OCI-LY1 (cell line): ENCODE results near the gene USB1.

Source experiments
- H2AFZ ChIP-seq: fragments of 200-600 bp; sonication (generic), shearing (Covaris generic); 2 replicates; pipeline ENCODE4 v1.6.0; 2014; ENCODE audit warnings: antibody characterized with exemption, mild to moderate bottlenecking, low read length
- H3F3A ChIP-seq: fragments of 200-600 bp; sonication (generic), shearing (Covaris generic); 2 replicates; pipeline ENCODE4 v1.6.0; 2014; ENCODE audit warnings: mild to moderate bottlenecking, antibody characterized with exemption, low read length, moderate library complexity; ENCODE audit not compliant: insufficient read depth
- H3K27ac ChIP-seq: fragments of 200-600 bp; sonication (generic); 2 replicates; pipeline ENCODE4 v1.5.1; 2014; ENCODE audit warnings: low read length, mixed run types, mild to moderate bottlenecking, low read depth; ENCODE audit not compliant: poor library complexity, severe bottlenecking
- H3K27me3 ChIP-seq: fragments of 200-600 bp; sonication (generic); 2 replicates; pipeline ENCODE4 v1.6.0; 2014; ENCODE audit warnings: antibody characterized with exemption, mild to moderate bottlenecking, low read length, moderate library complexity; ENCODE audit not compliant: insufficient read depth
- H3K36me3 ChIP-seq: fragments of 200-600 bp; sonication (generic); 2 replicates; pipeline ENCODE4 v1.6.1; 2014; ENCODE audit warnings: mild to moderate bottlenecking, antibody characterized with exemption, low read length, moderate library complexity, mixed read lengths; ENCODE audit not compliant: insufficient read depth
- H3K4me1 ChIP-seq: fragments of 200-600 bp; sonication (generic); 2 replicates; pipeline ENCODE4 v1.5.1; 2014; ENCODE audit warnings: mild to moderate bottlenecking, low read length, moderate library complexity; ENCODE audit not compliant: insufficient read depth, severe bottlenecking
- H3K4me2 ChIP-seq: fragments of 200-600 bp; sonication (generic), shearing (Covaris generic); 2 replicates; pipeline ENCODE4 v1.6.1; 2014; ENCODE audit warnings: low read length
- H3K4me3 ChIP-seq: fragments of 200-600 bp; sonication (generic); 2 replicates; pipeline ENCODE4 v1.5.1; 2014; ENCODE audit warnings: low read length, low read depth, mild to moderate bottlenecking, mixed read lengths; ENCODE audit not compliant: poor library complexity, severe bottlenecking
- H3K79me2 ChIP-seq: fragments of 200-600 bp; shearing (Covaris generic); 2 replicates; pipeline ENCODE4 v1.6.1; 2016; ENCODE audit warnings: mixed run types, low read length, mixed read lengths; ENCODE audit not compliant: insufficient read depth
- H3K9ac ChIP-seq: fragments of 200-600 bp; sonication (generic), shearing (Covaris generic); 2 replicates; pipeline ENCODE4 v1.6.1; 2014; ENCODE audit warnings: mild to moderate bottlenecking, low read length, mixed read lengths
- H3K9me2 ChIP-seq: fragments of 200-600 bp; sonication (generic), shearing (Covaris generic); 2 replicates; pipeline ENCODE4 v1.6.1; 2014; ENCODE audit warnings: low read depth, mild to moderate bottlenecking, low read length, mixed read lengths
- H3K9me3 ChIP-seq: fragments of 200-600 bp; shearing (Covaris generic); 2 replicates; pipeline ENCODE4 v1.6.1; 2014; ENCODE audit warnings: low read length, mixed read lengths
- H4K20me1 ChIP-seq: fragments of 200-600 bp; sonication (generic), shearing (Covaris generic); 2 replicates; pipeline ENCODE4 v1.6.0; 2016; ENCODE audit warnings: mild to moderate bottlenecking, low read length; ENCODE audit not compliant: insufficient read depth
- EZH2 ChIP-seq: fragments of 200-600 bp; sonication (generic), shearing (Covaris generic); IDR thresholded peaks from 2 replicates; pipeline ENCODE4 v1.8.0; 2017; ENCODE audit warnings: borderline replicate concordance, mixed run types, mild to moderate bottlenecking, antibody characterized with exemption, low read length, moderate library complexity, mixed read lengths
- TF ChIP-seq, protein P1 (sequence below): fragments of 200-600 bp; sonication (generic), shearing (Covaris generic); IDR thresholded peaks from 2 replicates; pipeline ENCODE4 v1.5.1; 2017; ENCODE audit warnings: mild to moderate bottlenecking, antibody characterized with exemption, low read length, moderate library complexity, mixed read lengths

The USB1 gene

DNA sequence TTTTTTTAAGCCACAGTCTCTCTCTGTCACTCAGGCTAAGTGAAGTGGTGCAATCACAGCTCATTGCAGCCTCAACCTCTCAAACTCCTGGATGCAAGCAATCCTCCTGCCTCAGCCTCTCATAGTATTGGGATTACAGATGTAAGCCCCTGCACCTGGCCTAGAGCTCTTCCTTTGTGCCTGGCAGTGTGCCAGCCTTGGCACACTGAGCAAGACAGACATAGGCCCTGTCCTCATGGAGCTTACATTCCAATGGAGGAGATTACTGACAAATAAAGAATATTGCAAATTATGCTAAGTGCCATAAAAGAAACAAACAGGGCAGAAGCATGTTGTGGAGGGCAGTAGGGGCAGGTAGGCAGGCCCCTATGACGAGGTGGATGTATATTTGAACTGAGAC lies 29.4 kb upstream of the USB1 start:
- no peak for TF ChIP-seq EZH2
- TF ChIP-seq, protein P1, sequence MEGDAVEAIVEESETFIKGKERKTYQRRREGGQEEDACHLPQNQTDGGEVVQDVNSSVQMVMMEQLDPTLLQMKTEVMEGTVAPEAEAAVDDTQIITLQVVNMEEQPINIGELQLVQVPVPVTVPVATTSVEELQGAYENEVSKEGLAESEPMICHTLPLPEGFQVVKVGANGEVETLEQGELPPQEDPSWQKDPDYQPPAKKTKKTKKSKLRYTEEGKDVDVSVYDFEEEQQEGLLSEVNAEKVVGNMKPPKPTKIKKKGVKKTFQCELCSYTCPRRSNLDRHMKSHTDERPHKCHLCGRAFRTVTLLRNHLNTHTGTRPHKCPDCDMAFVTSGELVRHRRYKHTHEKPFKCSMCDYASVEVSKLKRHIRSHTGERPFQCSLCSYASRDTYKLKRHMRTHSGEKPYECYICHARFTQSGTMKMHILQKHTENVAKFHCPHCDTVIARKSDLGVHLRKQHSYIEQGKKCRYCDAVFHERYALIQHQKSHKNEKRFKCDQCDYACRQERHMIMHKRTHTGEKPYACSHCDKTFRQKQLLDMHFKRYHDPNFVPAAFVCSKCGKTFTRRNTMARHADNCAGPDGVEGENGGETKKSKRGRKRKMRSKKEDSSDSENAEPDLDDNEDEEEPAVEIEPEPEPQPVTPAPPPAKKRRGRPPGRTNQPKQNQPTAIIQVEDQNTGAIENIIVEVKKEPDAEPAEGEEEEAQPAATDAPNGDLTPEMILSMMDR: no peak
- Histone ChIP-seq H3K9me2 (no peaks in the 10 kb centered on the region), H3K4me3 (no peak overlapping the region), H3K9ac (no peak overlapping the region), H4K20me1 (no peaks in the 10 kb centered on the region), H3K4me2 (no peak overlapping the region), H3K79me2 (no peaks in the 10 kb centered on the region), H3K4me1 (no peaks in the 10 kb centered on the region), H3K27ac (no peak overlapping the region), H2AFZ (no peak overlapping the region), H3K9me3 (no peaks in the 10 kb centered on the region), H3F3A (no peaks in the 10 kb centered on the region), H3K27me3 (no peaks in the 10 kb centered on the region), H3K36me3 (no peaks in the 10 kb centered on the region)

DNA sequence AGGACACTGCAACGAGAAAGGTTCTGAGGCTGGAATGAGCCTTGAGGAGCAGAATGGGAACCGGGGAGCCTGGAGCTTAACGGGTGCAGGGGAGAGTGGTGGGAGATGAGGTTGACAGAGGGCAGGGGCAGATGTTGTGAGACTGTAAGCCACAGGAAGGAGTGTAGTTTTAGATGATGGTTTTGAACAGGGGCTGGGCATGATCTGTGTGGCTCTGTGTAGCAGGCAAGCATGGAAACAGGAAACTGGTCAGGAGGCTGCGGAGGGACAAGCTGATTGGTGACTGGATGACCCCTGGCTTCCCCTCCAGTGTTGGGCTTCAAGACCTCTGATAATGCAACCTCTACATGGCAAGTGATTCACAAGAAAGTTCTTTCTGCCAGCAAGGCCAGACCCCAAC lies 28.9 kb upstream of the USB1 start:
- no peaks in the 10 kb centered on the region for H3K27me3 ChIP-seq
- no peaks in the 10 kb centered on the region for H3K4me1 ChIP-seq
- no peak overlapping the region for H3K27ac ChIP-seq
- H3K9me3 ChIP-seq: no peaks in the 10 kb centered on the region
- no peaks in the 10 kb centered on the region for H3K79me2 ChIP-seq
- no peaks in the 10 kb centered on the region for H3F3A ChIP-seq
- no peak overlapping the region for H3K9ac ChIP-seq
- H4K20me1 ChIP-seq: no peaks in the 10 kb centered on the region
- H3K36me3 ChIP-seq: no peaks in the 10 kb centered on the region
- no peaks in the 10 kb centered on the region for H3K9me2 ChIP-seq
- H3K4me2 ChIP-seq: no peak overlapping the region
- H3K4me3 ChIP-seq: no peak overlapping the region
- TF ChIP-seq, protein P1: no peak
- no peak for TF ChIP-seq EZH2
- no peak overlapping the region for H2AFZ ChIP-seq

DNA sequence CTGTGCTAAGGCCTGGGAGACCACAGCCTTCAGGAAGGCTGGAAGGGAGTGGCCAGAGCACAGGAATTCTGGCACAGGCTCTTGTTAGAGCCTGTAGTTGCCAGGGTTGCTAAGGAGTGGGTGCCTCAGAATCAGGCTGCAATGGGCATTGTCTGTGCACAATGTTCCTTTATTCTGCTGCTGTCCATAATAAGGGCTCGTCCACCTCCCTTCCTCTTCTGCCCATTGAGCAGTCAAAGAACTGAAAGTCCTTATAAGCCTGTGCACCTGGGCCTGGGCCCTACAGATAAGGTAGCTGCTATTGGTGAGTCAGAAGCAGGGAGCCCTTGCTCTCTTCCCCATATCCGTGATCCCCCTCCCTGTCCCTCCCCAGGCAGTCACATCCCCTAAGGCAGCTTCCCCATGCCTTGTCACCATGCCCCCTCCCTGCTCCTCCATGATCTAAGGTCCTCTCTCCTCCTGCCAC lies 24.8 kb upstream of the USB1 start:
- Histone ChIP-seq H3K79me2 (no peaks in the 10 kb centered on the region), H3K27ac (no peak overlapping the region), H3K9me3 (no peaks in the 10 kb centered on the region), H3K27me3 (no peaks in the 10 kb centered on the region), H3K4me1 (no peaks in the 10 kb centered on the region), H2AFZ (no peak overlapping the region), H3K36me3 (no peaks in the 10 kb centered on the region), H4K20me1 (no peaks in the 10 kb centered on the region), H3K4me2 (no peak overlapping the region), H3K9ac (no peak overlapping the region), H3F3A (no peaks in the 10 kb centered on the region), H3K4me3 (no peak overlapping the region), H3K9me2 (no peaks in the 10 kb centered on the region)
- TF ChIP-seq, protein P1: no peak
- TF ChIP-seq EZH2: no peak
